Measurements from ENCODE around the gene TTYH1. TPM values are rescaled to one million over a fixed set of nuclear protein-coding genes. Genes with fewer than 3 reads are reported as not detected.

TTYH1 gene
- total RNA-seq, 1 donor from 2014 or later, result not detected

- H3K27me3 Mint-ChIP-seq (ENCODE audit: unreplicated experiment), result no peaks in the 10 kb centered on the region
- peaks cover 4% of the 10 kb centered on the region for H3K9me3 Mint-ChIP-seq (ENCODE audit: unreplicated experiment)
- no peak overlapping the region for H3K27ac Mint-ChIP-seq (ENCODE audit: unreplicated experiment)
- H3K4me1 Mint-ChIP-seq (ENCODE audit: unreplicated experiment), result no peaks in the 10 kb centered on the region
- TF ChIP-seq CTCF (IDR thresholded peaks at IDR 0.05), result no peak
- no peaks in the 10 kb centered on the region for H3K36me3 Mint-ChIP-seq (ENCODE audit: unreplicated experiment)
- DNase-seq (ENCODE audit: extremely low spot score, unreplicated experiment), result no peak
- no peak overlapping the region for H3K4me3 Mint-ChIP-seq (ENCODE audit: unreplicated experiment)
Measured at GRCh38 chr19:54400913-54401312, 14.4 kb upstream of the TTYH1 start.

- DNase-seq (ENCODE audit: extremely low spot score, unreplicated experiment), result no peak
- Mint-ChIP-seq H3K36me3 (ENCODE audit: unreplicated experiment) (no peaks in the 10 kb centered on the region), H3K4me3 (ENCODE audit: unreplicated experiment) (no peak overlapping the region), H3K27ac (ENCODE audit: unreplicated experiment) (no peak overlapping the region), H3K9me3 (ENCODE audit: unreplicated experiment) (peaks cover 8% of the 10 kb centered on the region), H3K27me3 (ENCODE audit: unreplicated experiment) (no peaks in the 10 kb centered on the region), H3K4me1 (ENCODE audit: unreplicated experiment) (no peaks in the 10 kb centered on the region)
- no peak for TF ChIP-seq CTCF (IDR thresholded peaks at IDR 0.05)
Measured at GRCh38 chr19:54403054-54403453, 12.2 kb upstream of the TTYH1 start.

GRCh38 chr19:54405628-54406027 is 9.6 kb upstream of the TTYH1 start:
- no peaks in the 10 kb centered on the region for H3K27me3 Mint-ChIP-seq (ENCODE audit: unreplicated experiment)
- no peak overlapping the region for H3K4me3 Mint-ChIP-seq (ENCODE audit: unreplicated experiment)
- H3K36me3 Mint-ChIP-seq (ENCODE audit: unreplicated experiment), result no peaks in the 10 kb centered on the region
- H3K9me3 Mint-ChIP-seq (ENCODE audit: unreplicated experiment), result peaks cover 8% of the 10 kb centered on the region
- no peak overlapping the region for H3K27ac Mint-ChIP-seq (ENCODE audit: unreplicated experiment)
- no peaks in the 10 kb centered on the region for H3K4me1 Mint-ChIP-seq (ENCODE audit: unreplicated experiment)
- no peak for TF ChIP-seq CTCF (IDR thresholded peaks at IDR 0.05)
- DNase-seq (ENCODE audit: extremely low spot score, unreplicated experiment), result no peak

- no peak overlapping the region for H3K4me3 Mint-ChIP-seq (ENCODE audit: unreplicated experiment)
- no peaks in the 10 kb centered on the region for H3K36me3 Mint-ChIP-seq (ENCODE audit: unreplicated experiment)
- no peak for TF ChIP-seq CTCF (IDR thresholded peaks at IDR 0.05)
- DNase-seq (ENCODE audit: extremely low spot score, unreplicated experiment), result no peak
- peaks cover 5% of the 10 kb centered on the region for H3K27me3 Mint-ChIP-seq (ENCODE audit: unreplicated experiment)
- H3K9me3 Mint-ChIP-seq (ENCODE audit: unreplicated experiment), result peaks cover 4% of the 10 kb centered on the region
- H3K4me1 Mint-ChIP-seq (ENCODE audit: unreplicated experiment), result no peaks in the 10 kb centered on the region
- no peak overlapping the region for H3K27ac Mint-ChIP-seq (ENCODE audit: unreplicated experiment)
Measured at GRCh38 chr19:54407780-54408179, 7.5 kb upstream of the TTYH1 start.

GRCh38 chr19:54408456-54409026 is 6.7 kb upstream of the TTYH1 start:
- H3K27me3 Mint-ChIP-seq (ENCODE audit: unreplicated experiment), result peaks cover 5% of the 10 kb centered on the region
- H3K4me1 Mint-ChIP-seq (ENCODE audit: unreplicated experiment), result no peaks in the 10 kb centered on the region
- no peak overlapping the region for H3K27ac Mint-ChIP-seq (ENCODE audit: unreplicated experiment)
- no peak for DNase-seq (ENCODE audit: extremely low spot score, unreplicated experiment)
- H3K36me3 Mint-ChIP-seq (ENCODE audit: unreplicated experiment), result no peaks in the 10 kb centered on the region
- no peak overlapping the region for H3K4me3 Mint-ChIP-seq (ENCODE audit: unreplicated experiment)
- TF ChIP-seq CTCF (IDR thresholded peaks at IDR 0.05), result no peak
- H3K9me3 Mint-ChIP-seq (ENCODE audit: unreplicated experiment), result peaks cover 4% of the 10 kb centered on the region

All from osteocyte (in vitro differentiated cells).